Measurements from ENCODE around the gene RBM20. TPM values are rescaled to one million over a fixed set of nuclear protein-coding genes. Genes with fewer than 3 reads are reported as not detected.

Gene RBM20
- total and polyA plus RNA-seq, 7 donors = 0.23 to 7.8 (median 5.4) TPM; not detected in 1

- no peak for DNase-seq
- Histone ChIP-seq H3K36me3 (no peaks in the 10 kb centered on the region), H3K27ac (peak overlapping the region in 1 of 4 donors; percentile 12), H3K27me3 (peaks cover 14 to 57% (median 18%) of the 10 kb centered on the region in 3 donors), H3K4me1 (peaks cover 0 to 40% (median 24%) of the 10 kb centered on the region in 4 donors), H3K4me3 (no peak overlapping the region), H3K9me3 (no peaks in the 10 kb centered on the region)
- TF ChIP-seq POLR2A (IDR thresholded peaks at IDR 0.05) = no peak
- no peak for TF ChIP-seq CTCF (IDR thresholded peaks at IDR 0.05)
- TF ChIP-seq EP300 (IDR thresholded peaks at IDR 0.05) = no peak
- TF ChIP-seq POLR2AphosphoS5 (IDR thresholded peaks at IDR 0.05) = no peak
- intact Hi-C loops (cut with DNase I) = loop anchor here (10.0 kb wide), 1 partner anchor 178 kb away; no protein-coding TSS in a partner anchor
- 59 to 79% methylated on average over 13 of the region's 13 CpGs for WGBS, 2 donors
These were observed 2.4 kb downstream of the RBM20 start for GRCh38 chr10:110646417-110647135.

GRCh38 chr10:110647136-110647430, 2.9 kb downstream of the RBM20 start:
- no peak for DNase-seq
- WGBS, 2 donors = 44 to 58% methylated on average over 3 of the region's 3 CpGs
- no peaks in the 10 kb centered on the region for H3K36me3 ChIP-seq
- no peak for TF ChIP-seq POLR2A (IDR thresholded peaks at IDR 0.05)
- TF ChIP-seq CTCF (IDR thresholded peaks at IDR 0.05) = no peak
- TF ChIP-seq POLR2AphosphoS5 (IDR thresholded peaks at IDR 0.05) = no peak
- no peak for TF ChIP-seq EP300 (IDR thresholded peaks at IDR 0.05)
- no peak overlapping the region for H3K4me3 ChIP-seq
- peaks cover 0 to 41% (median 26%) of the 10 kb centered on the region in 4 donors for H3K4me1 ChIP-seq
- peaks cover 11 to 52% (median 18%) of the 10 kb centered on the region in 3 donors for H3K27me3 ChIP-seq
- no peak overlapping the region for H3K27ac ChIP-seq
- intact Hi-C loops (cut with DNase I) = loop anchor here (10.0 kb wide), 1 partner anchor 178 kb away; no protein-coding TSS in a partner anchor
- H3K9me3 ChIP-seq = no peaks in the 10 kb centered on the region

GRCh38 chr10:110648692-110649346, 4.7 kb downstream of the RBM20 start:
- DNase-seq = no peak
- H3K27ac ChIP-seq = peak overlapping the region in 3 of 4 donors; percentile 14 to 81 (median 72)
- H3K4me3 ChIP-seq = no peak overlapping the region
- no peaks in the 10 kb centered on the region for H3K9me3 ChIP-seq
- peaks cover 6 to 35% (median 9%) of the 10 kb centered on the region in 3 donors for H3K27me3 ChIP-seq
- TF ChIP-seq CTCF (IDR thresholded peaks at IDR 0.05) (no peak), EP300 (IDR thresholded peaks at IDR 0.05) (no peak), POLR2A (IDR thresholded peaks at IDR 0.05) (no peak), POLR2AphosphoS5 (IDR thresholded peaks at IDR 0.05) (no peak)
- WGBS, 2 donors = 81 to 92% methylated on average over 3 of the region's 3 CpGs
- H3K36me3 ChIP-seq = no peaks in the 10 kb centered on the region
- intact Hi-C loops (cut with DNase I) = loop anchor here (10.0 kb wide), 1 partner anchor 176 kb away; no protein-coding TSS in a partner anchor
- H3K4me1 ChIP-seq = peaks cover 0 to 38% (median 20%) of the 10 kb centered on the region in 4 donors

GRCh38 chr10:110649347-110650264, 5.5 kb downstream of the RBM20 start:
- Histone ChIP-seq H3K27me3 (peaks cover 4 to 27% (median 6%) of the 10 kb centered on the region in 3 donors), H3K27ac (peak overlapping the region in 3 of 4 donors; percentile 65 to 81 (median 72)), H3K9me3 (no peaks in the 10 kb centered on the region), H3K4me3 (no peak overlapping the region), H3K36me3 (no peaks in the 10 kb centered on the region), H3K4me1 (peaks cover 0 to 33% (median 14%) of the 10 kb centered on the region in 4 donors)
- intact Hi-C loops (cut with DNase I) = loop anchor here (10.0 kb wide), 1 partner anchor 175 kb away; no protein-coding TSS in a partner anchor
- no peak for DNase-seq
- WGBS, 2 donors = 60 to 74% methylated on average over 6 of the region's 6 CpGs
- no peak for TF ChIP-seq EP300 (IDR thresholded peaks at IDR 0.05)
- no peak for TF ChIP-seq POLR2A (IDR thresholded peaks at IDR 0.05)
- TF ChIP-seq CTCF (IDR thresholded peaks at IDR 0.05) = no peak
- no peak for TF ChIP-seq POLR2AphosphoS5 (IDR thresholded peaks at IDR 0.05)

All from sigmoid colon (tissue), 7 donors.